Adrenal gland (tissue), 12 donors: ENCODE results near the gene MEP1A. TPM values are rescaled to one million over a fixed set of nuclear protein-coding genes. Genes with fewer than 3 reads are reported as not detected.

Experiments used
- DNase-seq, 7 donors: peaks; one replicate each; pipeline ENCODE4 v3.0.0-alpha.2; 2019 to 2020
- H3K27ac ChIP-seq, 5 donors: fragments of 200-600 bp; sonication (generic) in 4 of 5; 1 replicate in 3 of 5; 2 replicates in 2 of 5; pipeline versions ENCODE4 v1.5.1 to v1.8.0; 2016 to 2020; ENCODE audit warnings: mild to moderate bottlenecking in 1 of 5
- H3K27me3 ChIP-seq: fragments of 200-600 bp; 2 replicates; pipeline ENCODE4 v1.8.0; 2021
- H3K36me3 ChIP-seq, 2 donors: fragments of 200-600 bp; replicated peaks in 1 of 2; 1 replicate in 1 of 2; 2 replicates in 1 of 2; pipeline versions ENCODE4 v1.5.1 to v1.8.0; 2018 to 2022
- H3K4me1 ChIP-seq, 2 donors: fragments of 200-600 bp; replicated peaks in 1 of 2; 1 replicate in 1 of 2; 2 replicates in 1 of 2; pipeline versions ENCODE4 v1.5.1 to v1.8.0; 2018 to 2021
- H3K4me3 ChIP-seq, 4 donors: fragments of 200-600 bp; sonication (generic) in 3 of 4; one replicate each; pipeline ENCODE4 v1.5.1; 2016 to 2018
- H3K9me3 ChIP-seq, 3 donors: fragments of 200-600 bp; sonication (generic) in 1 of 3; replicated peaks in 1 of 3; 1 replicate in 2 of 3; 2 replicates in 1 of 3; pipeline versions ENCODE4 v1.5.1 to v1.8.0; 2016 to 2021
- POLR2A ChIP-seq, 2 donors: fragments of 450-650 bp; IDR thresholded peaks; one replicate each; pipeline ENCODE4 v1.6.1; 2017; ENCODE audit warnings: antibody characterized with exemption in 2 of 2, mild to moderate bottlenecking in 2 of 2, moderate library complexity in 1 of 2
- WGBS, 4 donors: extraction: QIAGEN DNeasy Blood & Tissue Kit in 2 of 4; methylation state at CpG; one replicate each; pipeline versions ENCODE4 v1.1.5 to v1.1.7; 2013 to 2017; 5-methylcytosine and 5-hydroxymethylcytosine counted together
- intact Hi-C, 2 donors: fragments of 100-400 bp; cut with DNase I; formaldehyde crosslinking; loops; one replicate each; pipeline versions ENCODE4 v1.14.1 to v1.15.0; 2022 to 2023
- polyA plus RNA-seq, 3 donors: library from polyadenylated mRNA; stranded (reverse); fragments of 200-250 nt in 2 of 3; fragments of 350-450 nt in 1 of 3; fragmentation: Illumina TruSeq in 1 of 3; extraction: RNeasy Lipid Tissue Mini Kit (QIAGEN cat#74804) in 1 of 3; gene quantifications; one replicate each; pipeline ENCODE4 v1.2.3, GENCODE V29; 2013 to 2014
- total RNA-seq, 9 donors: library from RNA; depleted of rRNA in 4 of 9; stranded (reverse); fragments of >200 nt in 4 of 9; fragments of 120-200 nt in 1 of 9; fragmentation: NEBNext Ultra II Directional in 1 of 9; extraction: Animal tissue kit (Norgen Biotek cat#: 25700) in 1 of 9; gene quantifications; one replicate each; pipeline versions ENCODE4 v1.1.0 to v1.2.4, GENCODE V29; 2013 to 2023
- TF ChIP-seq, protein P1 (sequence below), 6 experiments: fragments of 450-650 bp in 4 of 6; fragments of 200-600 bp in 2 of 6; sonication (generic) in 1 of 6; IDR thresholded peaks; 1 replicate in 5 of 6; 2 replicates in 1 of 6; pipeline versions ENCODE4 v1.5.1 to v1.8.0; 2016 to 2021; ENCODE audit warnings: antibody characterized with exemption in 6 of 6, mild to moderate bottlenecking in 2 of 6, moderate library complexity in 1 of 6
- donor health status: healthy with polysubstance abuse.
- donor health status: Bipolar disorder and iron deficiency.
- donor health status: DM: yes; HTN: yes; CAD: no.
- donor health status: DM: no; HTN: no; CAD: no.
- donor health status: DM: no; HTN: no; CAD: no.
- donor health status: DM: yes; HTN: yes; CAD: no.

The MEP1A gene
- total and polyA plus RNA-seq, 12 donors = 0.03 to 0.05 TPM; not detected in 10

DNA sequence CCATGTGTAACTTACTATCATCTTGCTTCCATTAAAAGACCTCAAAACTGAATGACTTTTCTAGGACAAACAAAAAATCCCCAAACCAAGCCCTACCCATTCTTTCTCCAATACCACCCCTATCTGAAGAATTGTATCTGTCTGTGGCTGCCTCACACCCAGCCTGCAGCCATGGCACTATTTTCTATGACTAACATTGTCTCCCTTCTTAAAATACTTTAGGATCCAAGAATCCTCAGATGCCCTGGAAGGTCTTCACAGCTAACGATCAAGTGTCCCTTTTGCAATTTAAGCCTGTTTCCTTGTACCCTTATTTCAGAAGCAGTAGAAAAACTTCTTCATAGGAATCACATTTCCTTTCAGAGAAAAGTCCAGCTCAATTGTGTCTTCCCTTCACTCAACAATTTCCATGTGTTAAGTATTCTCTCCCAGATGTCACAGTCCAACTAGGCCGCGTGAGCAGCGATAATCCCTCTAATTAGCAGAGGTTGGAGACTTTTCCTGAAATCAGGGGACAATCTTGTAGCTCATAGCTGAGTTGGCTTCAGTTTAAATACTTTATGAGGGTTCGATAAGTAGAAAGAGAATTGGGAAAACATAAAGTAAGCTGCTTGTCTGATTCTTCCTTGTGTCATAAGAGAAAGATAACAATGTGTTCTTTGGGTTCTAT lies 5.2 kb upstream of the MEP1A start:
- H3K4me3 ChIP-seq = no peak overlapping the region
- H3K27me3 ChIP-seq = no peaks in the 10 kb centered on the region
- WGBS, 4 donors = 89 to 93% (median 90%) methylated on average over 5 of the region's 5 CpGs
- intact Hi-C loops = no loop called here
- H3K4me1 ChIP-seq = no peaks in the 10 kb centered on the region
- no peaks in the 10 kb centered on the region for H3K9me3 ChIP-seq
- no peaks in the 10 kb centered on the region for H3K36me3 ChIP-seq
- H3K27ac ChIP-seq = no peak overlapping the region
- DNase-seq = no peak
- TF ChIP-seq, protein P1, sequence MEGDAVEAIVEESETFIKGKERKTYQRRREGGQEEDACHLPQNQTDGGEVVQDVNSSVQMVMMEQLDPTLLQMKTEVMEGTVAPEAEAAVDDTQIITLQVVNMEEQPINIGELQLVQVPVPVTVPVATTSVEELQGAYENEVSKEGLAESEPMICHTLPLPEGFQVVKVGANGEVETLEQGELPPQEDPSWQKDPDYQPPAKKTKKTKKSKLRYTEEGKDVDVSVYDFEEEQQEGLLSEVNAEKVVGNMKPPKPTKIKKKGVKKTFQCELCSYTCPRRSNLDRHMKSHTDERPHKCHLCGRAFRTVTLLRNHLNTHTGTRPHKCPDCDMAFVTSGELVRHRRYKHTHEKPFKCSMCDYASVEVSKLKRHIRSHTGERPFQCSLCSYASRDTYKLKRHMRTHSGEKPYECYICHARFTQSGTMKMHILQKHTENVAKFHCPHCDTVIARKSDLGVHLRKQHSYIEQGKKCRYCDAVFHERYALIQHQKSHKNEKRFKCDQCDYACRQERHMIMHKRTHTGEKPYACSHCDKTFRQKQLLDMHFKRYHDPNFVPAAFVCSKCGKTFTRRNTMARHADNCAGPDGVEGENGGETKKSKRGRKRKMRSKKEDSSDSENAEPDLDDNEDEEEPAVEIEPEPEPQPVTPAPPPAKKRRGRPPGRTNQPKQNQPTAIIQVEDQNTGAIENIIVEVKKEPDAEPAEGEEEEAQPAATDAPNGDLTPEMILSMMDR (IDR thresholded peaks at IDR 0.05) = no peak
- no peak for TF ChIP-seq POLR2A (IDR thresholded peaks at IDR 0.05)

DNA sequence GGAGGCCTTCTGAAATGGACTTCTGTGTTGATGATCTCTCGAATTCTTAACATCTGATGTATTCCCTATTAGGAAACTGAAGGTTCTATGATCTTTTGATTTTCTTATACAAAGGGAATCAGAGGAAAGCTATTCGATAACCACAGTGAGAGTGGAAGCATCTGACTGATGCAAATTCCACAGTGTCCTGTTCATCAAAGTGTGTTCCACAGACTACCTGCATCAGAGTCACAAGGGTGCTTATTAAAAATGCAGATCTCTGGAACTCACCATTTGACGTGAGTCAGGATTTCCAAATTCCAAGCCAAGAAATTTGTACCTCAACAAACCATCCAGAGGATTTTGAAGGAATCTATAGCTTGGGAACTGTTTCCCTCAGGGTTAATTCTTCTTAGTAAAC lies 4.4 kb upstream of the MEP1A start:
- no peaks in the 10 kb centered on the region for H3K36me3 ChIP-seq
- DNase-seq = no peak
- no peaks in the 10 kb centered on the region for H3K9me3 ChIP-seq
- WGBS, 4 donors = 85 to 92% (median 88%) methylated on average over 3 of the region's 3 CpGs
- intact Hi-C loops = no loop called here
- no peaks in the 10 kb centered on the region for H3K4me1 ChIP-seq
- no peak for TF ChIP-seq POLR2A (IDR thresholded peaks at IDR 0.05)
- TF ChIP-seq, protein P1 (IDR thresholded peaks at IDR 0.05) = no peak
- no peak overlapping the region for H3K4me3 ChIP-seq
- no peaks in the 10 kb centered on the region for H3K27me3 ChIP-seq
- H3K27ac ChIP-seq = no peak overlapping the region

DNA sequence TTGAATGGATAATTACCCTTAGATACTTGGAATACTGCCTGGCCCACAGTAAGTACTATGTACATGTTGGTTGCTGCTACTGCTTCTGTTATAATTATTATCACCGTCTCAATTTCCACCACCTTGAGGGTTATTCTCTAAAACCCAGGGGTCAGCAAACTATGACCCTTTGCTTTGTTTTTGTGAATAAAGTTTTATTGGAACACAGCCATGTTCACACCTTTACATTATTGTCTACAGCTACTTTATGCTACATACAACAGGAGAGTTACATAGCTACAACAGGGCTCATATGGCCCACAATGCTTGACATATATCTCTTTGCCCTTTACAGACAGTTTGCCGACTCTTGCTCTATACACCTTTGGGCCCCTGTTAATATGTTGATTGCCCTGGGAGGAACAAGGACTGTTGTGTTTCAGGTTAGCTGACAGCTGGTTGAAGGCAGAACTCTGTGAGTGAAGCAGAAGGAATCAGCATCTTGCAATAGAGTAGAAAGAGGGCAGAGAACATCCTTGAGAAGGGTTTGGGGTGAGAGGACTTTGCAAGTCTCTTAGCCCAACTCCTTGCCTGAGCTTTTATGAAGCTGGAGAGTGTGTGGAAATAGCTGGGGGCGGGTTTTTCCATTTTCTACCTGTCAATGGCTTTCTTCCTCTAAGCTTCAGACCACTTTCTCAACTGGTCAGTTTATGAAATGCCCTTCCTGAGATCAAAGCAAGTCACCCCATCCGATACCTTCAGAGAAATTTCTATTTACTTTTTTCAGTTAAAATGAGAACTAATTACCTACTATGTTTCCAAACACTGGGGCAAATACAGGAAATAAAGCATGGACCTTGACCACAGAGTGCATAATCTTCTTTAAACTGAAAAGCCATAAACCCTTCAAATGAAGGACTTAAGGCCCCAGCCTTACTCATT lies 3.5 kb upstream of the MEP1A start:
- 64 to 85% (median 75%) methylated on average over 4 of the region's 4 CpGs for WGBS, 4 donors
- TF ChIP-seq POLR2A (IDR thresholded peaks at IDR 0.05) = no peak
- TF ChIP-seq, protein P1 (IDR thresholded peaks at IDR 0.05) = no peak
- no peaks in the 10 kb centered on the region for H3K36me3 ChIP-seq
- no peak for DNase-seq
- H3K9me3 ChIP-seq = no peaks in the 10 kb centered on the region
- H3K27me3 ChIP-seq = no peaks in the 10 kb centered on the region
- no peak overlapping the region for H3K4me3 ChIP-seq
- intact Hi-C loops = no loop called here
- no peaks in the 10 kb centered on the region for H3K4me1 ChIP-seq
- no peak overlapping the region for H3K27ac ChIP-seq

DNA sequence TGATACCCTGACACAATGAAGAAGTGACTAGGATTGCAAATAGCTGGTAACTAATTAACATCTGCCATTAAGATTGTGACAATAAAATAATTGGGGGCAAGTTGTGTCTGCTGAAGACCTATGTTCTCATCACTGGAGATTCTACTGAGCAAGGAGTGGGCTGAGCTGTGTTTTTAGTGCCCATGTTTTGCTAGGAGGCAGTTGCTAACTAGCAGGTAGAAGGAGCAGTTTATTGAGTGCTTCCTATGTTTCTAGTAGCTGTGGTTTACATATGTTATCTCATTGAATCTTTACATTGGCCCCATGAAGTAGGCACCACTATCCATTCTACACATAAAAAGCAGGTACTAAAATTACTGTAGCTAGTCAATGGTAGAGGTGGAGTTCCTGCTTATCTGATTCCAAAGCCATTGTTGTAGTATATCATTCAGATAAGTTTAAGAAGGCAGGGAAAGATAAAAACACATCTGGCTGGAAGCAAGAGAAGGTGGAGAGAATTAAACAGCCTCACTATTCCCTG lies 2.8 kb upstream of the MEP1A start:
- H3K9me3 ChIP-seq = no peaks in the 10 kb centered on the region
- TF ChIP-seq, protein P1 (IDR thresholded peaks at IDR 0.05) = no peak
- no peak for TF ChIP-seq POLR2A (IDR thresholded peaks at IDR 0.05)
- H3K27ac ChIP-seq = no peak overlapping the region
- intact Hi-C loops = no loop called here
- H3K36me3 ChIP-seq = no peaks in the 10 kb centered on the region
- no peak for DNase-seq
- H3K27me3 ChIP-seq = no peaks in the 10 kb centered on the region
- H3K4me1 ChIP-seq = no peaks in the 10 kb centered on the region
- H3K4me3 ChIP-seq = no peak overlapping the region
